Heart right ventricle (tissue), 16 donors: ENCODE measurements around the gene GNG10. TPM values are rescaled to one million over a fixed set of nuclear protein-coding genes. Genes with fewer than 3 reads are reported as not detected.

Experiments used
- ATAC-seq, 8 donors: fragments of 200-7000 bp; cut with Tn5 transposase; one replicate each; pipeline ENCODE4 v1.9.1; 2020; ENCODE audit warnings: mild to moderate bottlenecking in 8 of 8, moderate library complexity in 8 of 8, moderate number of reproducible peaks in 1 of 8
- DNase-seq, 2 donors: peaks; one replicate each; pipeline ENCODE4 v3.0.0-alpha.2; 2020
- H3K27ac ChIP-seq, 10 donors: fragments of 200-600 bp; sonication (generic) in 2 of 10; one replicate each; pipeline versions ENCODE4 v1.5.0 to v1.8.0; 2020 to 2022; ENCODE audit warnings: mild to moderate bottlenecking in 3 of 10
- H3K27me3 ChIP-seq, 7 donors: fragments of 200-600 bp; one replicate each; pipeline ENCODE4 v1.8.0; 2021 to 2022; ENCODE audit warnings: mild to moderate bottlenecking in 2 of 7
- H3K36me3 ChIP-seq, 9 donors: fragments of 200-600 bp; sonication (generic) in 1 of 9; one replicate each; pipeline versions ENCODE4 v1.5.0 to v1.8.0; 2020 to 2022; ENCODE audit warnings: mild to moderate bottlenecking in 2 of 9
- H3K4me1 ChIP-seq, 9 donors: fragments of 200-600 bp; sonication (generic) in 1 of 9; one replicate each; pipeline versions ENCODE4 v1.5.0 to v1.8.0; 2020 to 2022; ENCODE audit warnings: mild to moderate bottlenecking in 4 of 9
- H3K4me3 ChIP-seq, 10 donors: fragments of 200-600 bp; sonication (generic) in 2 of 10; one replicate each; pipeline versions ENCODE4 v1.5.0 to v1.8.0; 2020 to 2022; ENCODE audit warnings: mild to moderate bottlenecking in 7 of 10, moderate library complexity in 2 of 10
- H3K9me3 ChIP-seq, 11 donors: fragments of 200-600 bp in 10 of 11; sonication (generic) in 2 of 11; one replicate each; pipeline versions ENCODE4 v1.5.0 to v1.8.0; 2013 to 2022; ENCODE audit warnings: mild to moderate bottlenecking in 2 of 11, control low read depth in 1 of 11, moderate library complexity in 1 of 11
- WGBS, 2 donors: extraction: QIAGEN DNeasy Blood & Tissue Kit; methylation state at CpG; one replicate each; pipeline ENCODE4 v1.1.7; 2013; ENCODE audit warnings: inconsistent platforms in 1 of 2; 5-methylcytosine and 5-hydroxymethylcytosine counted together
- intact Hi-C, 10 donors: fragments of 100-400 bp; cut with DNase I; formaldehyde crosslinking; loops; one replicate each; pipeline versions ENCODE4 v1.11.1 to v1.14.2; 2022
- polyA plus RNA-seq, 2 donors: library from polyadenylated mRNA; stranded (reverse); fragments of 200-250 nt; gene quantifications; one replicate each; pipeline ENCODE4 v1.2.3, GENCODE V29; 2013
- total RNA-seq, 10 donors: library from RNA; stranded (reverse); fragmentation: NEBNext Ultra II Directional in 3 of 10; extraction: Animal tissue kit (Norgen Biotek cat#: 25700) in 3 of 10; gene quantifications; one replicate each; pipeline versions ENCODE4 v1.2.1 to v1.2.4, GENCODE V29; 2021 to 2023
- TF ChIP-seq, protein P1 (sequence below), 9 donors: fragments of 200-600 bp; sonication (generic) in 2 of 9; IDR thresholded peaks; one replicate each; pipeline versions ENCODE4 v1.5.0 to v1.8.0; 2021 to 2022; ENCODE audit warnings: antibody characterized with exemption in 9 of 9, mild to moderate bottlenecking in 5 of 9, moderate library complexity in 1 of 9
- donor health status: Arrhythmogenic right ventricular cardiomyopathy.
- donor health status: ischemic (EF 13 %, LVEDD 7.1; RV severe dilation, severe dysfunction).
- donor health status: healthy with polysubstance abuse.
- donor health status: DM: no; HTN: yes; CAD: no.
- donor health status: DM: no; HTN: no; CAD: no.
- donor health status: ischemic (EF 25% LVEDD 6.9; RV normal size, moderate dysfunction).
- donor health status: ischemic (EF 25% LVEDD 5.7; RV mildly dilated, moderate dysfunction).
- donor health status: healthy.
- donor health status: DM: yes; HTN: yes; CAD: no.
- donor health status: Ischemic cardiomyopathy.
- donor health status: ischemic (EF 35%, LVEDD 5.7; RV mildly dilated, moderate dysfunction).
- donor health status: nonischemic (EF 11% LVEDD 7.7; RV severe dilation, severe dysfunction).
- donor health status: DM: yes; HTN: yes; CAD: no.
- donor health status: PGD.
- donor health status: ischemic (EF 29% LVEDD 5.4; RV normal size, mild dysfunction).
- donor health status: nonischemic (EF 23%, LVEDD 6.1; RV moderate dilation, normal function).

GNG10 gene
- total and polyA plus RNA-seq, 12 donors: 24.5 to 34.3 (median 26.3) TPM

DNA sequence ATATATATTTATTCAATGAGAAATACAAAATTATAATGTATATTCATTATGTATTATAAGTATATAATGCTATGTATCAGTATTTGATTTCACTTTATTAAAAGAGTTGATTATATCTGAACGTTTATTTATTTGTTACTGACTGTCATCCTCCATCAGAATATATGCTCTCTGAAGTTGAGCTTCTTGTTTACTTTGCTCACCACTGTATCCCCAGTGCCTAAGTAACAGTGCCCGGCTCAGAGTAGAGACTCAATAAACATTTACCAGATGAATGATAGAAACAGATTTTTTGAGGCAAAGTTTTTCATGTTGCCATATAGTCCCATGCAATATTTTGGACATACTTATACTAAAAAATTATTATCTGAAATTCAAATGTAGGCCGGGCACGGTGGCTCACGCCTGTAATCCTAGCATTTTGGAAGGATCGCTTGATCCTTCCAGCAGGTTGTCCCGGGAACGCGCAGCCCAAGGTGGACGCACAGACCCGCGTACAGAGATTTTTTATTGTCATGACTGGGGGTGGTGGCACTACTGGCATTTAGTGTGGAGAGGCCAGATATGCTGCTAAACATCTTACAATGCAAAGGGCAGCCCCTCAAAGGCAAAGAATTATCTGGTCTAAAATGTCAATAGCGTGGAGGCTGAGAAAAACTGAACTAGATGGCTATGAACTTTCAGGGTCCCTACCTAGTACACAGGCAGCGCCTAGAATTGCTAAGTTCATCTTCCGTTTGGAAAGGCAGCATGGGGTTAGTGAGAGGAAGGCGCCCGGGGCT lies 31.0 kb upstream of the GNG10 start:
- Histone ChIP-seq H3K36me3 (no peaks in the 10 kb centered on the region), H3K4me1 (peaks cover 0 to 44% (median 36%) of the 10 kb centered on the region in 9 donors), H3K27me3 (no peaks in the 10 kb centered on the region), H3K27ac (peak overlapping the region in 9 of 10 donors; percentile 20 to 96 (median 89)), H3K4me3 (peak overlapping the region; percentile 71 to 96 (median 88)), H3K9me3 (no peaks in the 10 kb centered on the region)
- peak; percentile 8 to 54 (median 46) for ATAC-seq
- TF ChIP-seq, protein P1, sequence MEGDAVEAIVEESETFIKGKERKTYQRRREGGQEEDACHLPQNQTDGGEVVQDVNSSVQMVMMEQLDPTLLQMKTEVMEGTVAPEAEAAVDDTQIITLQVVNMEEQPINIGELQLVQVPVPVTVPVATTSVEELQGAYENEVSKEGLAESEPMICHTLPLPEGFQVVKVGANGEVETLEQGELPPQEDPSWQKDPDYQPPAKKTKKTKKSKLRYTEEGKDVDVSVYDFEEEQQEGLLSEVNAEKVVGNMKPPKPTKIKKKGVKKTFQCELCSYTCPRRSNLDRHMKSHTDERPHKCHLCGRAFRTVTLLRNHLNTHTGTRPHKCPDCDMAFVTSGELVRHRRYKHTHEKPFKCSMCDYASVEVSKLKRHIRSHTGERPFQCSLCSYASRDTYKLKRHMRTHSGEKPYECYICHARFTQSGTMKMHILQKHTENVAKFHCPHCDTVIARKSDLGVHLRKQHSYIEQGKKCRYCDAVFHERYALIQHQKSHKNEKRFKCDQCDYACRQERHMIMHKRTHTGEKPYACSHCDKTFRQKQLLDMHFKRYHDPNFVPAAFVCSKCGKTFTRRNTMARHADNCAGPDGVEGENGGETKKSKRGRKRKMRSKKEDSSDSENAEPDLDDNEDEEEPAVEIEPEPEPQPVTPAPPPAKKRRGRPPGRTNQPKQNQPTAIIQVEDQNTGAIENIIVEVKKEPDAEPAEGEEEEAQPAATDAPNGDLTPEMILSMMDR (IDR thresholded peaks at IDR 0.05): no peak
- DNase-seq: no peak
- intact Hi-C loops: no loop called here
- 11 to 12% methylated on average over 17 of the region's 17 CpGs for WGBS, 2 donors

DNA sequence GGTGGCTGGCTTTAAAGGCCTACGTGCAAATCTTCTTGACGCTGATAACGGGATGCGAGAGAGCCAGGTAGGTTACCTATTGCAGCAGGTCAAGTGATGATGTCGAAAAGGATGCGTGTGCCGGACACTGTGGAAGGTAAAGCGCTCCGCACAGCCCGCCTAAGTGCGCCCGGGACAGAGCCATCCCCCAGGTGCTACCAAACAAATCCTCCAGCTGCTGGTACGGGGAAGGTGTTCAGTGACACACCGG lies 30.5 kb upstream of the GNG10 start:
- intact Hi-C loops: no loop called here
- peak overlapping the region in 9 of 10 donors; percentile 20 to 96 (median 89) for H3K27ac ChIP-seq
- H3K36me3 ChIP-seq: no peaks in the 10 kb centered on the region
- ATAC-seq (no peak), DNase-seq (no peak)
- no peaks in the 10 kb centered on the region for H3K9me3 ChIP-seq
- TF ChIP-seq, protein P1 (IDR thresholded peaks at IDR 0.05): no peak
- H3K27me3 ChIP-seq: no peaks in the 10 kb centered on the region
- peaks cover 0 to 49% (median 41%) of the 10 kb centered on the region in 9 donors for H3K4me1 ChIP-seq
- H3K4me3 ChIP-seq: peak overlapping the region; percentile 71 to 96 (median 88)
- WGBS, 2 donors: 0% methylated on average over 14 of the region's 14 CpGs

DNA sequence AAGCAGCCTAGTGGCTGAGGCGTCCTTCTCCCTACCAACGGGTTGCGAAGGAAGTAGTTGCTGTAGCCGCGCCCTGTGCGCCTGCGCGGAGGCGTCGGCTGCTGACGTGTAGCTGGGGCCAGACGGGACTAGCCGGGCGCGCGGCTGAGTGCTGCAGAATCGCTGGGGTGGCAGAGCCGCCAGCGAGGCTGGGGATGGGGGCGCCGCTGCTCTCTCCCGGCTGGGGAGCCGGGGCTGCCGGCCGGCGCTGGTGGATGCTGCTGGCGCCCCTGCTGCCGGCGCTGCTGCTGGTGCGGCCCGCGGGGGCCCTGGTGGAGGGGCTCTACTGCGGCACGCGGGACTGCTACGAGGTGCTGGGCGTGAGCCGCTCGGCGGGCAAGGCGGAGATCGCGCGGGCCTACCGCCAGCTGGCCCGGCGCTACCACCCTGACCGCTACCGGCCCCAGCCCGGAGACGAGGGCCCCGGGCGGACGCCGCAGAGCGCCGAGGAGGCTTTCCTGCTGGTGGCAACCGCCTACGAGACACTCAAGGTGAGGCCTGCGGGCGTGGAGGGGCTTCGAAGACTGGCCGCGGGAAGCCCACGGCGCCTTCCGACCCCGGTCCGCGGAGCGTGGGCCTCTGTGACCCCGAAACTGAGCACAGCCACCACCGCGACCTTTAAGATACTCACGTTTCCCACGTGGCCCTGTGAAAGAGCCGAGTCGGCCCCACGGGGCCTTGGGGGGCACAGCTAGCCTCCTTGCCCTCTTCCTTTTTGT lies 30.0 kb upstream of the GNG10 start, which contains the start of gene DNAJC25:
Gene DNAJC25, plus strand, starts transcription at position 121 of the 758 bp plus-strand sequence. Its CDS starts 74 bp downstream, at position 195.
- 0% methylated on average over 79 of the region's 79 CpGs for WGBS, 2 donors
- intact Hi-C loops: no loop called here
- Histone ChIP-seq H3K4me1 (peaks cover 0 to 54% (median 43%) of the 10 kb centered on the region in 9 donors), H3K9me3 (no peaks in the 10 kb centered on the region), H3K36me3 (no peaks in the 10 kb centered on the region), H3K27ac (peak within 1 kb of the TSS in 9 of 10 donors; percentile 85 to 96 (median 90)), H3K27me3 (no peaks in the 10 kb centered on the region), H3K4me3 (peak within 1 kb of the TSS; percentile 71 to 96 (median 88))
- DNase-seq: peak; percentile 96
- peak; percentile 100 for ATAC-seq
- TF ChIP-seq, protein P1 (IDR thresholded peaks at IDR 0.05): no peak

DNA sequence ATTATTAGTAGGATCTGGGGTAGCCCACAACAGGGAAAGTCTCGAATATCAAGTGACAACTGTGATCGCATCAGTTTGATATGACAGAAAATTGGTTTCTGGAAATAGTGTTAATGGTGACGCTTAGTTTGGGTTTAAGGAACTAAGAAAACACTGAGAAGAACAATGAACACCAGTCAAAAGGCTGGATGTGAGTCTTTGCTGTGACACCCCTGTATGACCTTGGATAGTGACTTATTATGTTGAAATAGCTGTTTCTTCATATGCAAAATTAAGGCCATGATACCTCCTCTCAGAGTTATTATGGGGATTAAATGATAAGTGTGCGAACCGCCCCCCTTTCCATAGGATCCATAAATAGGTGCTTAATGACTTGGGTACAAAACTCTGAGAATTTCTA lies 29.3 kb upstream of the GNG10 start:
- H3K4me3 ChIP-seq: peak overlapping the region; percentile 71 to 96 (median 88)
- 27 to 36% methylated on average over 5 of the region's 5 CpGs for WGBS, 2 donors
- intact Hi-C loops: no loop called here
- H3K27ac ChIP-seq: peak overlapping the region in 9 of 10 donors; percentile 85 to 96 (median 90)
- no peaks in the 10 kb centered on the region for H3K9me3 ChIP-seq
- H3K4me1 ChIP-seq: peaks cover 0 to 54% (median 43%) of the 10 kb centered on the region in 9 donors
- no peaks in the 10 kb centered on the region for H3K36me3 ChIP-seq
- no peak for ATAC-seq
- no peak for DNase-seq
- no peaks in the 10 kb centered on the region for H3K27me3 ChIP-seq
- TF ChIP-seq, protein P1 (IDR thresholded peaks at IDR 0.05): no peak
